TTC549 (cell line): Measurements from ENCODE around the gene C1QTNF8.

Experiments
- FAIRE-seq: peaks from 2 replicates; lab custom pipeline; 2012; peaks lifted over from hg19 to GRCh38; lab: Jason Lieb, UNC

The C1QTNF8 gene

DNA sequence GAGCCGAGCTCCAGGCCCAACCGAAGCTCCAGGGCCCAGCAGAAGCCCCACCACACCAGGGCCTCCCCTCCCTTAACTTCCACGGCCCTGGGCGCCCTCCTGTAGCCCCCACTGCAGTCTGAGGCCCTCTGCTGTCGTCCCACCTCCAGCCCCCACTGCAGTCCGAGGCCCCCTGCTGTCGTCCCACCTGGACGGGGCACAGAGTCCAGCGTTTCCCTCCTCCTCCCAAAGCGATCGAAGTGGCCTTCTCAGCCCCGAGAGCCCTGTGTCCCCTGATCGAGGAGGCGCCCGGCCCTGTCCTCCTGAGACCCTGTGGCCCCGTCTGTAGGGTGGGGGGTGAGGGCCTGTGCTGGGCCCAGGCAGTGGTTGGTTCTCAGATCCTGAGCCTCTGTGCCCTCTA lies 31.1 kb upstream of the C1QTNF8 start:
- FAIRE-seq: no peak

DNA sequence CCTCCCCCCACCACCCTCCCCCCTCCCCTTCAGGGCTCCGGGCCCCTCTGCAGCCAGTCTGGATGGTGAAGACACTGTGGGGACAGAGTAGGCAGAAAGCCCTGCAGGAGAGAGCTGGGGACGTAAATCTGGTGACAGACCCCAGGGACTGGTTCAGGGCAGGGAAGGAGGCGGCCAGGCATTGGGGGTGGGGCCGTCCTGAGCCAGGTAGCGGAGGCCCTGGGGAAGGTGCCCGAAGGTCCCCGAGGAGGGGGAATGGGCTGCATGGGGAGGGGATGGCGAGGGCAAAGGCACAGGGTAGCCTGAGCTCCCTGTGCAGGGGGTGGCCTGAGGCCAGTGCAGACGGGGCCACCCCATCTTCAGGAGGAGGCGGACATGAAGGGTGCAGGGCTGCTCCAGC lies 30.5 kb upstream of the C1QTNF8 start:
- no peak for FAIRE-seq

DNA sequence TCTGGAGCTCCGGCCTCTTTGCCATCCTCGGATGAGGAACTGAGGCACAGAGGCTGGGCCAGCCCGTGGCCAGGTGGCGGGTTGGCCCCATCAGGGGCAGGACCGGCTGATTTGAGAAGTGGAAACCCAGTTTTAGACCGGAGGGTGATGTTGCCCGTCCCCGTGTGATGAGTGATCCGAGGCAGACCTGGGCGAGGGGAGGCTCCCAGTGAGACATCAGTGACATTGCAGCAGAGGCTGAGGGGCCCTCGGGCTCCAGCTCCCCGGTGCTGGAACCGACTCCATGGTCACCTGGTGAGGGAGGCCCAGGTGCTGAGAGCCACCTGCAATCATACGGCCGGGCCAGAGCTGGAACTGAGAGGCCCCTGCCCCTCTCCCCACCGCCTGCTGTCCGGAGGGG lies 30.0 kb upstream of the C1QTNF8 start:
- FAIRE-seq: no peak

DNA sequence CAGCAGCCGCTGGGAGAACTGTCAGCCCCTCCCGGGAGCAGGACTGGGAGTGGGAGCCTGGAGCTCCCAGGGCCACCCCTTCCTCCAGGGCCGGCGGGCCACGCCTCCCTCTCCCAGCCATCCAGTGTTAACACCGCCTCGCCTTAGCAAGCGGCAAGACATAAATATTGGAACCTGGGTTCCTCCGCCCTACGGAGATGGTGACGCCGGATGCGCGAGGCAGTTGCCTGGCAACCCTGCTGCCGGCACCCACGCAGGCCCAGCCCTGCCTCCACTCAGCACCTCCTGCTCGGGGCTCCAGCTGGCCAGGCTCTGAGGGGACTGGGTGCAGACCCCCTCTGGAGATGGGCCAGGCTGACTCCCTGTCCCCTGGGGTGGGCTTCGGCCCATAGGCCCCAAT lies 29.4 kb upstream of the C1QTNF8 start:
- no peak for FAIRE-seq

DNA sequence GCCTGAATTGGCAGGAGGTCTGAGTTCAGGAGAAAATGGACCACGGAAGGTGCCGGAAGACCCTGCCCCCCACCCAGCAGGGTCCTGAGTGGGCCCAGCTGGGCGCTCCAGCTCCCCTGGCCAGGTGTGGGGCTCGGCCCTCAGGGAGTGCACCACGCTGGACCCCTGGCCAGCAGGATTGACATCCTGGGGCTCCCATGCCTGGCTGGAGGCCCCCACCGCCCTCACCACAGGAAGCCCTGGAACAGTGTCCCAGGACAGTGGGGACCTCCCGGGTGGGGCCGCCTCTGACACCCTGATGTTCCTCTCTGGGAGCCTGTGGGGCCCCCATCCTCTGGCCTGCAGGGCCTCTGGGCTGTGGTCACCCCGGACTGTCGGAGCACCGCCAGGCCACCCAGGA lies 28.8 kb upstream of the C1QTNF8 start:
- FAIRE-seq: no peak

DNA sequence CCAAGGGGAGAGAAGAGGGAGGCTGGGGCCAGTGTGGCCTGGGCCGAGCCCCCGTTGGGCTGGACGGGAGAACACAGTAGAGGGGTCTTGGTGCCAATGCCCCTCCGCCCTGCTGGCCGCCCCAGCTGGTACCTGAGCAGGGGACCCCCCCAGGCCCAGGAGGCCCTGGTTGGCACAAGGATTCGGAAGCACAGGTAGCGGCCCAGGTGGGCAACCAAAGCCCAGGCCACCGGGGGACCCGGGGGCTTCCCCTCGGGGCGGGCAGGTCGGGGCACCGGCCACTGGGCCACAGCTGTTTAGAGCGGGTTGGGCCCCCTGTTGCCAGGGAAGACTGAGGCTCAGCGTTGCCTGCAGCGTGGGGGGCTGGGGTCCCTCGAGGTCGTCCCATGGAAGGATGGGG lies 28.2 kb upstream of the C1QTNF8 start:
- no peak for FAIRE-seq

DNA sequence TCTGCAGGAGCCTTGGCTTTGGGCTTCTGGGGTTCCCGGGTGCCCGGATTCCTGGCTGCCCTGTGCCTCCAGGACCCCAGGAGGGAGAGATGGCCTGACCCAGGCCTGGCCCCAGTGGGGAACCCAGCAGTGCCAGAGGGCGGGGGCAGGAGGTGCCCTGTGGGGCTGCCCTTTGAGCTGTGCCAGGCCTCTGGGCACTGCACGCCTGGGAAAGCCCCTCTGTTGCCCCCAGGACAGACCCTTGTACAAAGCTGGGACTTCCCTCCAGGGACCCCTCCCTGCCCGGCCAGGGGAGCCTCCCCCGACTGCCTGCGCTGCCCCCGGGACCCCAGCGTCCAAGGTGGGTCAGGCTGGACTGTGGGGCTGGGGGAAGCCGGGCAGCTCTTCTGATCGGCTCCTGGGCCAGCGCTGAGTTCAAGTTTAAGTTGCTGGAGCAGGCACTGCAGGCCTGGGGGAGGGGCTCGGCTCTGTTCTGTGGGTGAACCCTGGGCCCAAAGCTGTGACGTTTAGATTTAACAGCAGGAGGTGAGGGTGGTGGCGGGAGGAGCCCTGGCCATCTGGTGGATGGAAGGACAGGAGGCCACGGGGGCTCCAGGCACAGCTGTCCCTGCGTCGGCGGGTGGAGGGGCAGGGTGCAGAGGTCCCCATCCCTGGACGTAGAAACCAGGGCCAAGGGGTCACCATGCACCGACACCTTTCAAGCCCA lies 27.6 kb upstream of the C1QTNF8 start:
- no peak for FAIRE-seq

DNA sequence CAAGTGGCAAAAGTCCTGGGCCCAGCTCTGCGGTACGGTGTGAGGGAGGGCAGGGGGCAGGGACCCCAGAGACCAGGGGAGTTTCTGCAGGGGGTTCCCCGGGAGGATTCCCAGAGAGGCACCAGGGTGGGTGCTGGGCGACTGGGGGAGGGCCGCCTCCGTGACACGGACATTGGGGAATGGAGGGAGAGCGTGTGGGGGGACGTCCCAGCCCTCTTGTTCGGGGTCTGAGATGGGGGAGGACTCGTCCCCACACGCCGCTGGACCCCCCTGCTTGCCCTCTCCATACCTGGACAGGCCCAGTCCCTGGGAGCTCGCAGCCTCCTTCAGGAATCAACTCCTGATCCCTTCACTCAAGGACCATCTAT lies 26.3 kb upstream of the C1QTNF8 start:
- FAIRE-seq: no peak

DNA sequence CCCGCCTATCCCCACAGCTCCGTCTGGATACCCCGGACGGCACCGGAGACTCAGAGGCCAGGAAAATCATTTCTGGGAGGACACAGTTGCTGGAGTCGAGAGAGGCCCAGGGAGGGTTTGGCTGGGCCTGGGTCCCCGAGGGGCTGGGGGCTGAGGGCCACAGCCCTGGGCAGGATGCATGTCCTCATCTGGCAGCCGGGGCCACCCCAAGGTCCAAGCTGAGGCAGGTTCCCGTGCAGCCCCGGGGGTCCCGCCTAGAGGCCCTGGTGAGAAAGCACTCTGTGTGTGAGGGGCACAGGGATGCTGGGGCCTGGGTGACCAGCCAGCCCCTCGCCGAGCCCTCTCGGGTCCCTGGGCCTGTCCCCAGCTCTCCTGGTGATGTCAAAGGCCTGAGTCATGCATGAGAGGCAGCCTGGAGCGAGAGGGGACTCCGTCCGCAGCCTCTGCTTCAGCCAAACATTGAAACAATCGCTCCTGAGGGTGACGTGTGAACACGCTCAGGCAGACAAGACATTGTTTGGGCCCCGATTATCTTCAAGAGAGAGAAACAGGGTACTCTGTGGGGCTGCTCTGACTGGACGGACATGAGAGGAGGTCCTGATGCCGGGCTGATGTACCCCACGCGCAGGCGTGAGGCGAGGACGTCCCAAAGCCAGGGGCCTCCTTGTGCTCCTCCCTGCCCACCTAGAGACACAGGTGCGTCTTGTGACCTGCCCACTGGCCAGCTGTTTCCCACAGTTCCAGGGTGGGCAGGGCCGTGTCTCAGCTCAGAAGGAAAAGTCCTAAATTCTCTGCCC lies 25.8 kb upstream of the C1QTNF8 start:
- FAIRE-seq: no peak

DNA sequence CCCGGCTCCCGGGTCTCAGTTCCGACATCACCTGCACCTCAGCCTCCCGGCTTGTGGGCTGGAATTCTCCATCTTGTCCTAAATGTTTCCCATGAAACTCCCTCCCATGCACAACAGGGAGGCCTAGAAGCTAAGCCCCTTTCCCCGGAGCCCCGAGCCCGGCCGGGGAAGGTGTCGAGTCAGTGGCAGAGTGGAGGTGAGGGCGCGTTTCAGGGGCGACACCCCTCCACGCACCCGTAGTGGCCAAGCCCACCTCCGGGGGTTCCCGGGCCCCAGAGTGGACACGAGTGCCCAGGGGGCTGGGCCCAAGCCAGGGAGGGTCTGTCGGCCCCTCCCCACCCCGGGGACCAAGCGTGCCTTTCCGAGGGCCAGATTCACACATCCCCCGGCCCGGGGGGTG lies 25.0 kb upstream of the C1QTNF8 start:
- FAIRE-seq: no peak

DNA sequence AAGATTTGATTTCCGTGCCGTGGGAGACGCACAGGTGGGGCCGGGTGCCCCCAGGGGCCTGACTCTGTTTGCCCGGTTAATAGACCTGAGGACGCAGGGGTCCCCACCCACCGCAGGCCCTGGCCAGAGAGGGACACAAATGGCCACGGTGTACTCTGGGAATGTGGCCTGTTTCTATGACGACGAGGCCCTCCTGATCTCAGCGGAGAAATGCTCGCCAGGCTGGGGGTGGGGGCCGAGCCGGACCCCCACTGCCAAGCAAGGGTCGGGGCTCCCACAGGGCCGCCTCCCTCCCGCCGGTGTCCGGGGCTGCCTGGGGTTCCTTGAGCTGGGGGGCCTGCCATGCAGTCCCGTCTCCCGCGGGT lies 24.5 kb upstream of the C1QTNF8 start:
- no peak for FAIRE-seq

DNA sequence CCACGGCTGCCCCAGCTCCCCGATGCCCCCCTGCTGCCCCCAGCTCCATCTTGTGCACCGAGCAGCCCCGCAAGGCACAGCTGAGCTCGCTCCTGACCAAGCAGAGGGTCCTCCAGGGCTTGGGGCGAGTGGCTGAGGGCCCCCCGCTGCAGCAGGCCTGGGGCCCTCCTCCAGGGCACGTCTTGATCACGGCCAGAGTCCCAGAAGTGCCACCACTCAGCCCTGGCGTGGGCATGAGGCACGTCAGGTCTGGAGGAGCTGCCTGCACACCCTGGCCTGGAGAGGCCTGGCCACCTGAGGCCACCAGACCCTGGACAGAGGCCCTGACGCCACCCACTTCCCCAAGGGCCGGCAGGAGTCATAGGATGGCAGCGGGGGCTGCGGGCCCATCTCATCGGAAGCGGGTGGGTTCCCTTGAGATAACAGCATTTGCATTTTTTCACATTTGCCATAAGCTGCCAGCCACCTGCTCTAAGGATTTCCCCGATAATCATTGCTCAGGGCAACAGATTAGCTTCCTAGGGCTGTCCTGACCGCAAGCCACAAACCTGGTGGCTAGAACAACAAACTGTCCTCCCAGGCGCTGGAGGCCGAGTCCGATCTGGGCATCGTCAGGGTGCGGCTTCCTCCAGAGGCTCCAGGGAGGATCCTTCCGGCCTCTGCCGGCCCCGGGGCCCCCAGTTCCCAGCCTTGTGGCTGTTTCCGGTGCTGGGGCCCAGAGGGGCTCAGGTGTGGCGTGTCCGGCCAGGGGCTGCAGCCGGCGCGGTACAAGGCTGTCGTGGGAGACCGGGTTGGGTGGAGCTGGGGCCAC lies 23.9 kb upstream of the C1QTNF8 start:
- no peak for FAIRE-seq

DNA sequence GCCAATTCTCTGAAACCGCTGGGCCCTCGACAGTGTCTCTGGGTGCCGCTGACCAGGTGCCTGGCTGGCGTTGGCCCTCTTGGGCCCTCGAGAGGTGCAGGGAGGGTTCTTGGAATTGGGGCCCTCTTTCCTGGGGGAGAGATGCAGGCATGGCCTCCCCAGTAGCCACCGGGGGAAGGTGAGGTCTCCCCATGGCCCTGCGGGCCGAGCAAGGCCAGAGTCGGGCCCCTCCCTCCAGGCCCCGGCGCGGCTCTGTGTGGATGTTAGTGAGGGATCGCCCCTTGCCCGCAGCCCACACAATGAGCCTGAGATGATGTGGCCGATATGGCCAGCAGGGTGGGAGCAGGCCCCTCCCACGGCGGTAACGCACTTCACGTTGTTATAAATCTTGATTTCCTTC lies 23.1 kb upstream of the C1QTNF8 start:
- FAIRE-seq: no peak

DNA sequence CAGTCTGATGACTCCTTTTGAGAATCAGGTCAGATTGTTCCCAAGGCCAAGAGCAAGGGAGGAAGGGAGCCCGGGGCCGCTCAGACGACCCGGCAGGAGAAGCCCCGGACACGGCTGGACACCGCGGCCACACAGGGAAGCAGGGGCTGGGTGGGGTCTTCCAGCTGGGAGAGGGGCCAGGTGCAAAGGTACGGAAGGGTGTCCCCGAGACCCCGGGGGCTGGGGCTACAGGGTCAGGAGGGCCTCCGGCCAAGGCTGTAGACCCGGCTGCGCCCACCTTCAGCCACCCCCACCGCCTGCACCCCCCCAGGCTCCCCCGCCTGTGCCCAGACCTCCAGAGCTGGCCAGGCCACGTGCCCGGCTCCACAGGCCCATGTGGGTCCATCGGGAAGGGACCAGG lies 21.9 kb upstream of the C1QTNF8 start:
- FAIRE-seq: no peak

DNA sequence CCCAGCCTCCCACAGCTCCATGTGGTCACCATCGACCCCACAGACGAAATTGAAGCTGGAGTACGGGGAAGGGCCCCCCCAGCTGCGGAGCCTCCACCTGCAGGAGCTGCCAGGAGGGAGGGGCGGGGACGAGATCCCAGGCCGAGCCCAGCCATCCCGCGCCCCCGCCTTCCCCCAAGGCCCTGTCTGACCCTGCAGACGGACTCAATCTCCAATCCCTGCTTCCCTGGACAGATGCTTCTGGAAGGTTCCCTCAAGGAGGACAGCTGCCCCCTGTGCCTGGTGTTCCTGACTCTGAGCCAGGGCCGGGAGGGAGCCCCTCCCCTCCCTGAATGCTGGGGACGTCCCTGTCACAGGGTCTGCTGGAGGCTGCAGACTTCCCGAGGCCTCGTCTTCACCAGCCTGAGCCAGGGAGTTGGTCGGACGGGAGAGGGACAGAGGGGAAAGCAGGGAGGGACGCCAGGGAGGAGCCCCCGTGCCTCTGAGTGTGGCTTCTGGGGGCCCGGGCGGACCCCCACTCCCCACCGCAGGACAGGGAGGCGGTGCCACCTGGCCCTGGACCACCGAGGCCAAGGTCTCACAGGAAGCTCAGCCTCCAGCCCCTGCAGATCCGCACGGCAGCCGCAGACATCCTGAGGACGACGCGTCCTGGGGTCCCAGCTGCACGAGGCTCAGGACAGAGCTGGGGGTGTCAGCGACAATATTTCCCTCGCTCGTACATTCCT lies 21.3 kb upstream of the C1QTNF8 start:
- FAIRE-seq: no peak

DNA sequence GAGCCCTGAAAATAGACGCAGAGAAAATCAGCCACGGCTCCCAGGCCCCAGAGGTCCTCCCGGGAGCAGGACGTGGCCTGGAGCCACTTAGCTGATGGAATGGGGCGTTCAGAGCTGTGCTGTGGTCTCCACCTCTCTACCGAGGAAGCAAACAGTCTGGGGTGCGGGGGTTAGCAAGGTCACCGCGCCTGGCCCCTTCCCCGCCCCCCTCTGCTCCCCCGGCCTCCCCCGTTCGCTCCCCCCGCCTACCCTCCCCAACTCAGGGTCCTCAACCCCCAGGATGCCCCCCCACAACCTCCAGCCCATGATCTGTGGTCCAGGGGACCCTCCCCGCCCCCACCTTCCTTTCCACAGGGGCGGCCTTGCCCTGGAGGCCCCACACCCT lies 20.6 kb upstream of the C1QTNF8 start:
- FAIRE-seq: no peak

DNA sequence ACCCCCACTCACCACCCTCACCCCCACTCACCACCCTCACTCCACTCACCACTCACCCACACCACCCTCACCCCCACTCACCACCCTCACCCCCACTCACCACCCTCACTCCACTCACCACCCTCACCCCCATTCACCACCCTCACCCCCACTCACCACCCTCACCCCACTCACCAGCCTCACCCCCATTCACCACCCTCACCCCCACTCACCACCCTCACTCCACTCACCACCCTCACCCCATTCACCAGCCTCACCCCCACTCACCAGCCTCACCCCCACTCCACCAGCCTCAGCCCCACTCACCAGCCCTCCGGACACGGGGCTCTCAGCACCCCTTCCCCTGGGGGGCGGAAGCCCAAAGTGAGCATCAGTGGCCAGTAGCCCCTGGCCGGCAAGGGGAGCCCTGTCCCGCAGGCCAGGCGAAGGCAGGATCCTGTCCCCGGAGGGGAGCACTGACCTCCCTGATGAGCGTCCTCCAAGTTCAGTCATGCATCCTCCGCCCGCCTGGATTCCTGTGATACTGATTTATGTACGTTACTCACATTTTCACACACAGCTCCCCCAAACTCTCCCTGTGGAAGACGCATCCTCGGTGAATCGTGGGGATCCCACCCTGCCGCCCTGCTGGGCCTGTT lies 18.0 kb upstream of the C1QTNF8 start:
- no peak for FAIRE-seq

DNA sequence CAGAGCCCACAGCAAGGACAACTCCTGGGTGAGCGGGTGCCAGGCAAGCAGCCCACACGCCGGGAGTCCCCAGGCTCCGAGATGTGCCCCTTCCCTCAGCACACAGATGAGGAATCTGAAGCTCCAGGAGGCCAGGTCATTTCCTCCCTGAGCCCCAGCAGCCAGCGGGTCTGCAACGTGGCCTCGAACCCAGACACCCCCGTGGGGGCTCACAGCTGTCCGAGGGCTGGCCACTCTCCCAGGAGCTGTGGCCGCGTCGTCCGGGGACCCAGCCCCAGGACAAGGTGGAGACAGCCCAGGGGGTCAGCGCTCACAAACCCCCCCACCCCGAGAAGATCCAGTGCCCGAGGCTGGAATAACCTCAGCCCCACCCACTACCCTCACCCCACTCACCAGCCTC lies 17.4 kb upstream of the C1QTNF8 start:
- no peak for FAIRE-seq

DNA sequence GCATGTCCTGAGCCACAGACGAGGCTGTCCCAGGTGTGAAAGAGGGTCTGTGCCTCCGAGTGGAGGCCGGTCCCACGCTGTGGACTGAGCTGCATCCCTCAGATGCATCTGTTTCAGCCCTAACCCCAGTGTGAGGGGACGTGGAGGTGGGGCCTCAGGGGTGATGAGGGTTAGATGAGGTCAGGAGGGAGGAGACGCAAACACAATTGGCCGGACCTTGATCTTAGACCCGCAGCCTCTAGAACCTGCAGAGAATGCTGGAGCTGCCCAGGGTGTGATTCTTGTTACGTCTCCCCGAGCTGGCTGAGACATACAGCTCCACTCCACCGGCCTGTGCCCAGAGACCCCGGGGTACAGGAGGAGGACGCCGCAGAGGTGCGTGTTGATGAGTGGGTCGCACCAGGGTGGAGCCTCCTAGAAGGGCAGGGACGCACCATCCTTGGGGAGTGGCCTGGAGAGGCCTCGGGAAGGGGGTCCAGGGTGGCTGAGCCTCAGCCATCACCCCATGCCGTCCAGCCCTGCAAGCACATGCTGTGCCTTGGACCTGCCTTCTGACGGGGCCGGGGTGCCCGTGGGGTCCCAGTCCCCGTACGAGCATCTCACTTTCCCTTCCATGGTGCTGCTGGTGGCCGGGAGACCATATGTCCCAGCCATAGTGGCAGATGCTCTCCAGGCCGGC lies 16.6 kb upstream of the C1QTNF8 start:
- FAIRE-seq: no peak

DNA sequence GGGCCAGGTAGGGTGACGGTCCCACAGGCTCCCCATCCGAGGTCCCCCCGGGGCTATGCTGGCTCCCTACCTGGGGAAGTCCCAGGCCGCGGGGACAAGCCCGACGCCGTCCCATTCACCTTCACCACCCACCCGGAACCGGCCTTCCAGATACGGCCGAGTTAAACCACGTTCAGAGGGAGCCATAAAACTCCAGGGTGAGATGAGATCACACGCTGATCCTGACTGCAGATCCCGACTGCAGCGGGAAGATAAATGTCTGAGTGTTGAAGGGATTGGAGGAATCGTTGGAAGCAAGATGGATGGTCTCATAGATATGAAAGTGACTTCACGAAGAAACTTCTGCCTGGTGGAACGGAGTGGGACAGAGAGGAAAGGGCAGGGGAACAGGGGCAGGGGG lies 13.6 kb upstream of the C1QTNF8 start:
- no peak for FAIRE-seq
